Brain microvascular endothelial cell (primary cell): Measurements from ENCODE around the gene AKNA.

Experiments
- DNase-seq: peaks from one replicate; pipeline ENCODE4 v3.0.0-alpha.2; 2020
- H3K27ac ChIP-seq: fragments of 250-450 bp; sonication (Bioruptor Pico); 2 replicates; pipeline ENCODE4 v1.5.1; 2020; ENCODE audit warnings: mild to moderate bottlenecking, moderate library complexity
- H3K27me3 ChIP-seq: fragments of 250-450 bp; sonication (Bioruptor Pico); replicated peaks from 2 replicates; pipeline ENCODE4 v1.5.1; 2020; ENCODE audit warnings: mild to moderate bottlenecking
- H3K36me3 ChIP-seq: fragments of 250-450 bp; sonication (Bioruptor Pico); replicated peaks from 2 replicates; pipeline ENCODE4 v1.5.1; 2020; ENCODE audit warnings: mild to moderate bottlenecking
- H3K4me3 ChIP-seq: 2 replicates; pipeline ENCODE4 v1.5.1; 2011; ENCODE audit warnings: low read depth, mild to moderate bottlenecking, control low read depth, low read length, moderate library complexity
- in situ Hi-C: cut with HindIII; loops from 2 replicates; pipeline ENCODE4 v1.10.0; 2017; ENCODE audit warnings: low sequenced_read_pairs, low pct_ligation_motif_present
- TF ChIP-seq, protein P1 (sequence below): IDR thresholded peaks from 2 replicates; pipeline ENCODE4 v1.5.1; 2011; ENCODE audit warnings: low read depth, mild to moderate bottlenecking, moderate library complexity, low read length, control low read depth, inconsistent platforms; ENCODE audit errors: missing control alignments

The AKNA gene

DNA sequence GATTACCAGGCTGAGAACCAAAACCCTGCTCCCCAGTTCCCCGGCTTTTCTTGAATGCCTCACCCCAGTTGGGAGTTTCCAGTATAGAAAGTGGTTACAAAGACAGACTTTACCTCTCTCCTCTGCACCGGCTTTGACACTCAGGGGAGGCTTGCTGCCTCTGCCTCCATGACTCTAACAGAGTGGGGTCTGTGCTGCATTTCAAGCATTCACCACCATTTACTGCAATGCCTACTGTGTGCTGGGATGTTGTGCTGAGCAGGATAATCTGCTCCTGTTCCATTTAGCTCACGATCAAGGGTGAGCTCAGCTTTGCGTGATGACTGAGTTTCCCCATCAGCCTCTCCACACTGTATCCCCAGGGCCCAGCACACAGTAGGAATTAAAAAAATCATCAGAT is 39.9 kb upstream of the AKNA start:
- no peak overlapping the region for H3K4me3 ChIP-seq
- H3K27me3 ChIP-seq = peaks cover 27% of the 10 kb centered on the region
- TF ChIP-seq, protein P1, sequence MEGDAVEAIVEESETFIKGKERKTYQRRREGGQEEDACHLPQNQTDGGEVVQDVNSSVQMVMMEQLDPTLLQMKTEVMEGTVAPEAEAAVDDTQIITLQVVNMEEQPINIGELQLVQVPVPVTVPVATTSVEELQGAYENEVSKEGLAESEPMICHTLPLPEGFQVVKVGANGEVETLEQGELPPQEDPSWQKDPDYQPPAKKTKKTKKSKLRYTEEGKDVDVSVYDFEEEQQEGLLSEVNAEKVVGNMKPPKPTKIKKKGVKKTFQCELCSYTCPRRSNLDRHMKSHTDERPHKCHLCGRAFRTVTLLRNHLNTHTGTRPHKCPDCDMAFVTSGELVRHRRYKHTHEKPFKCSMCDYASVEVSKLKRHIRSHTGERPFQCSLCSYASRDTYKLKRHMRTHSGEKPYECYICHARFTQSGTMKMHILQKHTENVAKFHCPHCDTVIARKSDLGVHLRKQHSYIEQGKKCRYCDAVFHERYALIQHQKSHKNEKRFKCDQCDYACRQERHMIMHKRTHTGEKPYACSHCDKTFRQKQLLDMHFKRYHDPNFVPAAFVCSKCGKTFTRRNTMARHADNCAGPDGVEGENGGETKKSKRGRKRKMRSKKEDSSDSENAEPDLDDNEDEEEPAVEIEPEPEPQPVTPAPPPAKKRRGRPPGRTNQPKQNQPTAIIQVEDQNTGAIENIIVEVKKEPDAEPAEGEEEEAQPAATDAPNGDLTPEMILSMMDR = no peak
- DNase-seq = no peak
- no peak overlapping the region for H3K27ac ChIP-seq
- in situ Hi-C loops = no loop called here
- H3K36me3 ChIP-seq = no peaks in the 10 kb centered on the region

DNA sequence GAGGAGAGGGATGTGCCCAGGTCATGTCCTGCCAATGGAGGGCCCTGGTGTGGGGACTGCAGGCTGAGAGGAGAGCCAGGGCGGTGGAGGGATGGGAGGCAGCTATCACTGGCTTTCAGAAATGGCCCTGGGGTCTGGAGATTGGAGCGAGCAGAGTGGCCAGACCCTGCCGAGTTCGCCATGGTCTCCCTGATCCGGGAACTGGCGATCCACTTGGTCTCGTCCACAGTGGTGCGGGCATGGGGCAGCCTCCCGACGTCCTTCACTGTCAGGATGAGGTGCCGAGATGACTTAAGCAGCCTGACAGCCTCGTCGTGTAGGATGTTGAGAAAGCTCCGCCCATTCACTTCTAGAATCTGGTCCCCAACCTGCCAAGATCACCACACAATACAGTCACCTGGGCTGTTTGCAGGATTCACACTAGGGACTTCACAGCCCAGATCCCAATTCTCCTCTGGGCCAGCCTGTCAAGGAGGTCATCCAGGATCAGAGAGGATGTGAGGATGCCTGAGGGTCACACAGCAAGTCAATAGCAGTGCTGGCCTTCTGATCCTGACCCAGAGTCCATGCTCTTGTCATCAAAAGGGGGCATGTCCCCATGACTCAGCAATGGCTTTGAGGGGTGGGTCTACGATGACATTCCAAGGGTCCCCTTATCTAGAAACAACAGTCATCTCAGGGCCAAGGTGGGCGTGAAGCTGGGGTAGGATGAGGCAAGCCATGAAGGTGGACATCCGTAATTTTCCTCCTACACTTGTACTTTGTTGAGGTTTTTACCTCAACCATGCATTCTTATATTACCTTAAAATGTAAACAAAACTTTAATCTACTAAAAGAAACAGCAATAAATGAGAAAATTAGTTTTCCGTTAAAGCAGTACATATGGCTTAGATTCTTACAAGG is 38.5 kb upstream of the AKNA start:
- H3K27ac ChIP-seq = no peak overlapping the region
- no peaks in the 10 kb centered on the region for H3K36me3 ChIP-seq
- peaks cover 18% of the 10 kb centered on the region for H3K27me3 ChIP-seq
- H3K4me3 ChIP-seq = no peak overlapping the region
- in situ Hi-C loops = no loop called here
- DNase-seq = no peak
- TF ChIP-seq, protein P1 = no peak

DNA sequence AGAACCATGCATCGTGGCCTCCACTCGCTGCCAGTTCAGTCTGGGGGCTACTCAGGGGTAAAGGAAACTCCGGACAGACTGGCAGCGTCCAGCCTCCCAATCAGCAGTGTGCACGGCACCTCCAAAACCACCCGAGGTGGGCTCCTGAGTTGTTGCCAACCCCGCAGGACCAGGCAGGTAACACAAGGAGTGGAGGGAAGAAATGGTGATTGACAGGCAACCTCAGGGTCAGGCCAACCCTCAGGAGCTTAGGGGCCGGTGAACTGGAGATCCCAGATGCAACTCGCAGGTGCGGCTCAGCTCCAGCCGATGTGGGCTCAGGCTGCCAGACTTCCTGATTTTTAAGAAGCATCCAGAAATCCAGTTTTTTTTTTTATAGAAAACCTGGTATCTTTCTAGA is 37.3 kb upstream of the AKNA start:
- no peak for DNase-seq
- Histone ChIP-seq H3K27me3 (peaks cover 14% of the 10 kb centered on the region), H3K4me3 (no peak overlapping the region), H3K36me3 (no peaks in the 10 kb centered on the region), H3K27ac (no peak overlapping the region)
- TF ChIP-seq, protein P1 = no peak
- in situ Hi-C loops = no loop called here

DNA sequence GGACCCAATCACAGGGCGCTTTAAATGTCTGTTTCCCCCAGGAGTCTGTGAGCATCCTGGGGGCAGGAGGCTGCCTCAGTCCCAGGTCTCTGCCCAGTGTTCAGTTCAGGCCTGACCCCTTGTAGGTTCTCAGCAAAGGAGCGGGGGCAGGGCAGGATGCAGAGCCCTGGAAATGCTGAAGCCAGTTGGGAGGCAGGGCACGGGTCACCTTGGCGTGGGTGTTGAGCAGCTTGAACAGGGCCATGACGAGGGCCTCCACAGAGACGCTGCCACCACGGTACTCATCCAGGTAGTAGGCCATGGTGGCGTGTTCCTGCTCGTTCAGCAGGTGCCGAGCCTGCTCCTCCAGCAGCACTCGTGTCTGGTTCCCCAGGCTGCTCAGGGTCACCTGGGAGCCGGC is 36.3 kb upstream of the AKNA start:
- TF ChIP-seq, protein P1 = no peak
- in situ Hi-C loops = no loop called here
- no peaks in the 10 kb centered on the region for H3K36me3 ChIP-seq
- peaks cover 7% of the 10 kb centered on the region for H3K27me3 ChIP-seq
- H3K27ac ChIP-seq = no peak overlapping the region
- H3K4me3 ChIP-seq = no peak overlapping the region
- no peak for DNase-seq

DNA sequence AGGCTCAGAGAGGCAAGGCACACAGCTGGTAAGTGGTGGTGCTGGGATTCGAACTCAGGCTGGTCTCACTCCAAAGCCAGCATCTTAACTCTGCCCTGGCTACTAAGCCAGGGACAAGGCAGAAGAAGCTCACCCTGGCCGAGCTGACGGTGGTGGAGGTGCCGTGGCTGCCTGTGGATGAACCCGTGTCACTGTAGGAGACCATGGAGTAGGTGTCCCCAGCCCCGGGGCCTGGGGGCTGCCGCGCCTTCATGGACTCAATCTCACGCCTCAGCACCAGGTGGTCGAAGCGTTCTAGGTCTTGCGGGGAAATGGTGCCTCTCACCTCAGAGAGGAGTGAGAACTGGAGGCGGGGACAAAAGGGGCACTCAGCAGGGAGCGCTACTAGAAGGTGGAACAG is 35.4 kb upstream of the AKNA start:
- in situ Hi-C loops = no loop called here
- H3K4me3 ChIP-seq = no peak overlapping the region
- H3K27ac ChIP-seq = no peak overlapping the region
- H3K36me3 ChIP-seq = no peaks in the 10 kb centered on the region
- DNase-seq = no peak
- peaks cover 7% of the 10 kb centered on the region for H3K27me3 ChIP-seq
- TF ChIP-seq, protein P1 = no peak

DNA sequence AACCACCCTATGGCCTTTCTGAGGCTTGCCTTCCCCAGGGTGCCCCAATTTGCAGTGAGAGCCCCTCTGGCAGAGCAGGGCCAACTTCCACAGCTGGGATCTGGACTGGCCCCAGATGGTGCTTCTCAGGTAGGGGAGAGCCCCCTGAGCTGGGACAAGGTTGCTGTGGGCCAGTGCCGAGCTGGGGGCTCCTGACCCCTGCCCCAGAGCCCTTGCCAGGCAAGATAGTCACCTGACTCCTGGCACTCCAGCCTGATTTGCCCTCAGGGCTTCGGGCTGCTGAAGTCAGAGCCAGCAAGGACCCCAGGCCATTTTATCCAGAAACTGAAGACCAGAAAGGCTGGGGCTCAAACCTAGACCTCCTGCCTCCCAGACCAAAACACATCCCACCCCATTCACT is 33.4 kb upstream of the AKNA start:
- no peak overlapping the region for H3K4me3 ChIP-seq
- in situ Hi-C loops = no loop called here
- peaks cover 4% of the 10 kb centered on the region for H3K27me3 ChIP-seq
- H3K36me3 ChIP-seq = no peaks in the 10 kb centered on the region
- no peak overlapping the region for H3K27ac ChIP-seq
- DNase-seq = no peak
- TF ChIP-seq, protein P1 = no peak
